Activated T-helper 17 cell treated with anti-CD3 and anti-CD28 coated beads, Interleukin-2, amount 50 U/mL, for 72 hours (primary cell): Measurements from ENCODE around the gene RSBN1L. TPM values are rescaled to one million over a fixed set of nuclear protein-coding genes. Genes with fewer than 3 reads are reported as not detected.

ENCODE experiments used
- ATAC-seq: fragments of 150-1000 bp; cut with Tn5 transposase; replicated peaks from 2 replicates; pipeline ENCODE4 v1.10.0; 2021; ENCODE audit warnings: mild to moderate bottlenecking, moderate library complexity
- H3K27ac Mint-ChIP-seq: one replicate; pipeline ENCODE4 v1.8.0; 2022; ENCODE audit warnings: mixed read lengths
- H3K27me3 Mint-ChIP-seq: one replicate; pipeline ENCODE4 v1.8.0; 2022; ENCODE audit warnings: mixed read lengths
- H3K36me3 Mint-ChIP-seq: one replicate; pipeline ENCODE4 v1.8.0; 2022; ENCODE audit warnings: low read depth, mild to moderate bottlenecking, mixed read lengths
- H3K4me1 Mint-ChIP-seq: one replicate; pipeline ENCODE4 v1.8.0; 2022; ENCODE audit warnings: mixed read lengths
- H3K4me3 Mint-ChIP-seq: one replicate; pipeline ENCODE4 v1.8.0; 2022; ENCODE audit warnings: mild to moderate bottlenecking, mixed read lengths
- H3K9me3 Mint-ChIP-seq: one replicate; pipeline ENCODE4 v1.8.0; 2022; ENCODE audit warnings: mixed read lengths
- total RNA-seq, 2 donors: library from RNA; stranded (reverse); gene quantifications; one replicate each; pipeline ENCODE4 v1.2.3, GENCODE V29; 2022

The RSBN1L gene
- total RNA-seq, 2 donors from 2014 or later, result 15.1 to 21.6 TPM

GRCh38 chr7:77831953-77832352, 135.7 kb downstream of the RSBN1L start:
- Mint-ChIP-seq H3K4me3 (peak overlapping the region; percentile 80), H3K9me3 (no peaks in the 10 kb centered on the region), H3K36me3 (peaks cover 38% of the 10 kb centered on the region), H3K4me1 (peaks cover 35% of the 10 kb centered on the region), H3K27ac (peak overlapping the region; percentile 96), H3K27me3 (no peaks in the 10 kb centered on the region)
- peak; percentile 21 for ATAC-seq

Other genes with a start within 250 kb of the RSBN1L start
- 10 to 100 TPM; 10.8 to 11.7 TPM for gene PTPN12, start 159.2 kb upstream of the RSBN1L start, total RNA-seq
- 10 to 100 TPM; 12.1 to 13.2 TPM for gene TMEM60, start 102.0 kb downstream of the RSBN1L start, total RNA-seq
- 100 to 1,000 TPM in 1 of 2 donors, 10 to 100 TPM in 1; 66.1 to 123 TPM for gene PHTF2, start 102.3 kb downstream of the RSBN1L start, total RNA-seq